Right ventricle myocardium inferior (tissue), 1 donor: ENCODE data around the gene PDHX. TPM values are rescaled to one million over a fixed set of nuclear protein-coding genes. Genes with fewer than 3 reads are reported as not detected.

ENCODE experiments used
- ATAC-seq: fragments of 200-7000 bp; cut with Tn5 transposase; one replicate; pipeline ENCODE4 v1.9.1; 2020; ENCODE audit warnings: mild to moderate bottlenecking, moderate library complexity
- DNase-seq: peaks from one replicate; pipeline ENCODE4 v3.0.0; 2021; ENCODE audit errors: missing footprints
- intact Hi-C: fragments of 100-400 bp; cut with DNase I; formaldehyde crosslinking; loops from one replicate; pipeline ENCODE4 v1.11.0; 2022
- total RNA-seq: library from RNA; stranded (reverse); fragmentation: NEBNext Ultra II Directional; extraction: Animal tissue kit (Norgen Biotek cat#: 25700); gene quantifications from one replicate; pipeline ENCODE4 v1.2.1, GENCODE V29; 2021
- donor health status: DM: no; HTN: yes; CAD: no; lungs with severe emphysema.

Gene PDHX
- total RNA-seq, 1 donor from 2014 or later, result 140 TPM

DNA sequence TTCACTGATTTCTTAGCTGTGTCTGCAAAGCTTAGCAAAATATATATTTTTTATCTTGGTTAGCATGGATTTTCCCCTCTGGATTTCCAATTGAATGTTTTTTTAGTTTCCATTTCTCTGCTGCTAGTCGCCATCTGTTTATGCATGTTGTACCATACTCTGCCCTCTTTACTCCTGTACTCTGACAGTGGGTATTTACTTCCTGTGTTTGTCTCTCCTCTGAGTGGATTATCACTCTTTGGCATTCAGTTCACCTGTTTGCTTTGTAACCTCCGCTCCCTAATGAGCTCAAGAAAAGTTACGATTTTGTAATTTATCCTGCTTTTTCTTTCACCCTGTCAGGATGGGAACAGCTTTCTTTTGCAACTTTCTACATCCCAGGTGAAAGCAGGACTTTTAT is 59.1 kb downstream of the PDHX start:
- intact Hi-C loops, result no loop called here

DNA sequence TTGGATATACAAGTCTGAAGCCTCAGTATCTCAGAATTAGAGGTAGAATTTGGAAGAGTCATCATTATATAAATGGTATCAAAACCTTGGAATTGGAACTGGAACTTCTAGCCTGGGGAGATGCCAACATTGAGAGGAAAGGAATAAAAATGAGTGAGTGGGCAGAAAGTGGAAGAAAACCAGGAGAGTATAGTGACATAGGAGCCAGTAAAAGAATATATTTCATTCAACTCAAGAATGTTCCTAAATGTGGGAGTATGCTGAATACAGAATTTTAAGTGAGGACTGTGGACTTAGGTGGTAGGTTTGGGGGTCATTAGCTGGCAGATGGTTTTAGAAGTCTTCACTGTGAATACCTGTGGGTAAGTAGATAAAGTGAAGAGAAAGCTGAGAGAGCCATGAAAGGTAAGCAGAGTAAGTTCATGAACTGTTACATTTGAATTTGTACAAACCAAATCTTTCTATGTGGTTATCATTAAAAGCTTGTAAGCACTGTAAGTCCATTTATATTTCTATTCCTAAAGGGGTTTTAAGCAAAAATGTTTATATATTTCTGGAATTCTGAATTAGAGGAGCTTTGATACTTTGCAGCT is 60.2 kb downstream of the PDHX start:
- DNase-seq (no peak), ATAC-seq (no peak)
- intact Hi-C loops, result no loop called here

More for the DNA sequence above, 59.1 kb downstream of the PDHX start:
- ATAC-seq (no peak), DNase-seq (no peak)

DNA sequence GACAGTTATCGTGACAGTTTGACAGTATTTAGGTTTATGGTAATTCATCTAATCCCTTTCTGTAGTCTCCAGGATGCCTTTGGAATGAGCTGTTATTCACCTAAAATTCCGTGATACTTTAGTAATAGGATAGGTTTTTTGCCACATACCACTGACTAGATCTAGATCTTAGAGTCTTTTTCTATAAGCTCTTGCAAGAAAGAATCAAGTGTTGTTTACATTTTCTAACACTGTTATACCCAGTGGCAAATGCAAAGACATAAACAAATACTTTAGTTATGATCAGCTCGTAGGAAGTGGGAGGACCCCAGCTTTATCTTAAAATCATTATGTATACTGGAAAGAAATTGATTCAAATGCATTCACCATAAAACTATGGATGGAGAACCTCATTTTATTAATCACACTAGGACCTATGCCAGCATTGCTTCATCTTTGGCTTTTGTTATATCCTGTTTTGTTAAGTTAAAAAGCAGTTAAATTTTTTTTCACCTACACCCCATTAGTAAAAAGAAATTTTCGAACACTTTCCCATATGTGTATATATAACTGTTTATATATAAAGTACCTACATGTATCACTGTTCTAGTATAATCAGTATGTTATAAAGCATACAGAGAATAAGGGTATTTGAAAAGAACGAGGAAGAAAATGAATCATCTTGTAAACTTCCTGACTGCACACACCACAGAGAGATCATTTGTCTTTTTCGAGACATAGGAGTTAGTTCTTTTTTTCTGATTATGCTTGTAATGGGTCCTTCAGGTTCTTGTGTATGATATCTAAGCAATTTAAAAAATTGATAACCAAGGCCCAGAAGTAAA is 60.9 kb downstream of the PDHX start:
- ATAC-seq (no peak), DNase-seq (no peak)
- intact Hi-C loops, result no loop called here

DNA sequence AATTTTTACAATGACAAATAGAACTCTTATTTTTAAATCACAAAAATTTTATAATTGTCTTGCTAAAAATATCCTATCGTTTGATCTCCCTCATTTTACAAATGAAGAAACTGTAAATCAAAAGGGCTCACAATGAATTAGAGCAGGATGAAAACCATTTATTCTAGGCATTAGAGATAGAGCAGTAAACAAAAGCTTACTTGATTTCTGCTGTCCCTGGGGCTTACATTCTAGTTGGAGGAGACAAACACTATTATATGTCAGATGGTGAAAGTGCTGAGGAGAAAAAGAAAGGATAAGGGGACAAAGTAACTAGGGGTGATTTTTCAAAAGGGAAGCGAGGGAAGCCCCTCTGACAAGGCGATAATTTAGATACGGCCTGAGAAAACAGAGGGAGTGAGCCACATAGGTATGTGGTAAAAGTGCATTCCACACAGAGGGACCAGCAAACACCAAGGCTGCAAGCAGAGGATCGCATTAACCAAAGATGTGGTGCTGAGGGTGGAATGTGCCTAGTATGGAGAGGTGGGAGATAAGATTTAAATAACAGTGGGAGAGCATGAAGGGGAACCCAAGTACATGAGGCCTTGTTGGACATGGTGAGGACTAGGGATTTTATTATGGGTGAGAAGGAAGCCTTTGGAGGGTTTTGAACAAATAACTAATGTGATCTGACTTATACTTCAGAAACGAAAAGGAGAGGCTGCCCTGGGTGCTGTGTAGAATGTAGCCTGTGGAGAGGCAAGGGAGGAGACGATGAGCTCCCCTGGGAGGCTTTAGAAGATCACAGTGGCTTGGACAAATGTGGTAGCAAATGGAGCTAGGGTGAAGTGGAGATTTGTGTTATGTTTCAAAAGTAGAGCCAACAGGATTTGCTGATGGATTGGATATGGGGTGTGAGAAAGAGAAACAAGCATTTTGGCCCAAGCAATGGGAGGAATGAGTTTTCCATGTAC is 62.1 kb downstream of the PDHX start:
- ATAC-seq (no peak), DNase-seq (no peak)
- intact Hi-C loops, result no loop called here

DNA sequence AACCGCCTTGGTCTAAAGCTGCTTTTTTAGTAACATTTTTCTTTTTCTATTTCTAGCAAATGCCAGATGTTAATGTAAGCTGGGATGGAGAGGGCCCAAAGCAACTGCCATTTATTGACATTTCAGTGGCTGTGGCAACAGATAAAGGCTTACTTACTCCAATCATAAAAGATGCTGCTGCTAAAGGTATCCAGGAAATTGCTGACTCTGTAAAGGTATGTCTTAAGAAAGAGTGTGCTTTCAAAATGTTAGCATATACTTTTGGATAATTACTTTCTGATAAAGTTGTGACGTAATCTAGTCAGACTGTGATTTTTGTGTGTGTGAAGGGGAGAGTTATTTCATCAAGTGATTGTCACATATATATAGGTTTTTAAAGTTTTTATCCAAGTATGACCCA is 68.1 kb downstream of the PDHX start:
- intact Hi-C loops, result no loop called here
- no peak for DNase-seq
- ATAC-seq, result no peak

DNA sequence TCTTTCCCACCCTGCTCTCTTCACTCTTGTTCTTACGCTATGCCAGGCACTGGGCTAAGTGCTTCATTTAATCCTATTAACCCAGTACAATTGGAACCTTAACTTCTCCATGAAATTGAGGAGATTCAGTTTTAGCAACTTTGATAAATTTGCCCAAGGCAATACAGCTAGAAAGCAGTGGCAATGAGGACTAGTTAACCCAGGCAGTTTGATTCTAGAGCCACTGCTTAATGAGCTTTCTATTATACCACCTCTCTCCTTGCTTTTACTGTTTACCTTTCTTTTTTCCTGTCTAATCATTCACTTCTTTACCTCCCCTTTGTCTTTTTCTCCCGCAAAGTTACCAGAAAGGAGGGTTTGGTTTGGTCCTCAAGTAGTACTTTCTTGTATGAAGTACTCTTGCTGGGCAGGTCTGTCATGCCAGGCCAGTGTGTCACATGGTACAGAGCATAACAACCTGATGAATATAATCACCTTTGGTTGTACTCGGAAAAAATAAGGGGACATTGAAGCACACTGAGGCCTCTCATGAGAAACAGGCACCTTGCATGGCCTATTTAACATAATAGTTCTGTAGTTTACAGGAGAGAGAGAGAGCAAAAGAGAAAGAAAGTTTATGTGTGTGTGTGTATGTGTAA is 70.6 kb downstream of the PDHX start:
- intact Hi-C loops, result no loop called here
- ATAC-seq (no peak), DNase-seq (no peak)

DNA sequence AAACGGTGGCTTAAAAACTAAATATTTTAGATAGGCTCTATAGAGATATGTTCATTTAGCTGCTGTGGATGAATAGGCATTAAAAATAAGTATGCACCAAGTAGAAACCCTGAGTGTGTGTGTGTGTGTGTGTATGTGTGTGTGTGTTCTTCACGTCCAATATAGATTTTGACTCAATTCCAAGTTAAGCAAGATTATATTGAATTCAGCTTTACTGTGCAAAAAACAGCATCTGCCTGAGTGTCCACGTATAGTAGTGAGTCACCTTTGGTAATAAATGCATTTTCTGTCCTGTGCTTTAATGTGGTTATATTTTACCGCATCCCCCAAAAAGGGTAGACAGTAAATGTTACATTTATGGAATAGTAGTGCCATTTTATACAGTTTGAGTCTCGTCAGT is 71.2 kb downstream of the PDHX start:
- intact Hi-C loops, result no loop called here
- ATAC-seq (no peak), DNase-seq (no peak)

DNA sequence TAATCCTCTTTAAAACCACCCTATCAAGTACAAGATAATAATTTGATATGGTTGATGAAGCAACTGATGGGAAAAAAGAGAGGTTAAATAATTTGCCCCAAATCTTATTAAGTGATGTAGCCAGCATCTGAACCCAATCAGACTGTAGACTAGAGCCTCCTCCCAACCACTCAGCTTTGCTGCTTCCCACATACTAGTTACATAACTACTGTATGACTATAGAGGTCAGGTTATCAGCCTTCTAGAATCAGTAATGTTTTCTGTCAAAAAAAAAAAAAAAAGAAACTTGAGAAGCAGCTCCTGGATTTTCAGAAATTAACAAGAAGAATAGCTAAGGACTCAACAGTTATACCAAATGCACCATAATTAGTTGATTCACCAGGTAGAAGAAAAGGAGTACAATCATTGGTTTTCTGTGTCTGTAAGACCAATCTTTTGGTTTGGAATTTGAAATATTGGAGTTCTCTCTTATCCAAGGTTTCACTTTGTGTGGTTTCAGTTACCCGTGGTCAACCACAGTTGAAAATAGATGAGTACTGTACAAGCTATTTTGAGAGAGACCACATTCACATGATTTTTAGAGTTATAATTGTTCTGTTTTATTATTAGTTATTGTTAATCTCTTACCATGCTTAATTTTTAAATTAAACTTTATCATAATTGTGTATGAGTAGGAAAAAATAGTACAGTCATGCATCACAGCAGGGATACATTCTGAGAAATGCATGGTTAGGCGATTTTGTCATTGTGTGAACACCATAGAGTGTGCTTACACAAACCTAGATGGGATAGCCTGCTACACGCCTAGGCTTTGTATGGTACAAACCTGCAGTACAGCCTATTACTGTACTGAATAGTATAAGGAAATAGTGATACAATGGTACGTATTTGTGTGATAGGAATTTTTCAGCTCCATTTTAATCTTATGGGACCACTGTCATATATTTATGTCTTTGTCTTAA is 72.2 kb downstream of the PDHX start:
- DNase-seq, result no peak
- no peak for ATAC-seq
- intact Hi-C loops, result no loop called here

DNA sequence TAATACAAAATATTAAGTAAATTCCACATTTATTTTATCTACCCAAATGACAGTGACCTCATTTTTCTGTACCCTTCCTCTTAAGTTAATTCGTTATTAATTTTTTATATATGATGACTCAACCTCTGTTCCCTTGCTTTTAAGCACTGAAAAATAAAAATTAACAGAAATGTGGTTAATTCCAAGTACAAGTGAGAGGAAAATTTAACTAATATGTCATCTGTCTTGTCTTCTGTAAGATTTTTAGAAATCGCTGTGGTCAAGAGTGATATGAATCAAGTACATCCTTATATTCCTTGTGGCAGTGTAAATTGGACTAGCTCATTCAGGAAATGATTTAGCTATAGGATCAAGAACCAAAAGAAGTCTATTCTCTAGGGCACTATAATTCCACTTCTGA is 74.5 kb downstream of the PDHX start:
- ATAC-seq (no peak), DNase-seq (no peak)
- intact Hi-C loops, result loop anchor here (10.0 kb wide), 1 partner anchor 334 kb away; no protein-coding TSS in a partner anchor

DNA sequence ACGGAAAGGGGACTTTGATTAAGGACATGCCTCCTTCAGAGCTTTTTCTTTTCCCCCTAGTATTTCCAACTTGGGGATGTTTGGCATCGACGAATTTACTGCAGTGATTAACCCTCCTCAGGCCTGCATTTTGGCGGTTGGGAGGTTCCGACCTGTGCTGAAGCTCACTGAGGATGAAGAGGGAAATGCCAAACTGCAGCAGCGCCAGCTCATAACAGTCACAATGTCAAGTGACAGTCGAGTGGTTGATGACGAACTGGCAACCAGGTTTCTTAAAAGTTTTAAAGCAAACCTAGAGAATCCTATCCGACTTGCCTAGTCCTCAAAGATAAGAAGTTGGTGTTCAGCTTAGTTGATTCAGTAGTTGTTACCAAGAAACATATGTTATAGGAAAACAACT is 78.4 kb downstream of the PDHX start:
- intact Hi-C loops, result loop anchor here (5.0 to 10.0 kb wide), 2 partner anchors 330 to 397 kb away; no protein-coding TSS in a partner anchor
- ATAC-seq, result no peak
- no peak for DNase-seq

DNA sequence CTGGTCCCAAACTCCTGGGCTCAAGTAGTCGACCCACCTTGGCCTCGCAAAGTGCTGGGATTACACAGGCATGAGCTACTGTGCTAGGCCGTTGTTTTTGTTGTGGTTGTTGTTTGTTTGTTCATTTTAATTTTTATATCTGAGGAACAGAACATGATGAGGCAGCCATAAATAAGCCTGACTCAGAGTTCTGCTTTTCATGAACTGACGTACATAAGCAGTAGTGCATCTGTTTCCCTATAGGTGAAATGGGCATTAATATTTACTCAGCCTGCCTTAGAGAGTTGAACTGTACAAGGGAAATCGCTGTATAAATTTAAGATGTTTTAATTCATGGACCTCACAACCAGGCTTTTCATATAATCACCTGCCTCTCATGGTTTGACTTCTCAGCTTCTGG is 80.5 kb downstream of the PDHX start:
- intact Hi-C loops, result loop anchor here (5.0 to 10.0 kb wide), 2 partner anchors 328 to 395 kb away; no protein-coding TSS in a partner anchor
- ATAC-seq (no peak), DNase-seq (no peak)

DNA sequence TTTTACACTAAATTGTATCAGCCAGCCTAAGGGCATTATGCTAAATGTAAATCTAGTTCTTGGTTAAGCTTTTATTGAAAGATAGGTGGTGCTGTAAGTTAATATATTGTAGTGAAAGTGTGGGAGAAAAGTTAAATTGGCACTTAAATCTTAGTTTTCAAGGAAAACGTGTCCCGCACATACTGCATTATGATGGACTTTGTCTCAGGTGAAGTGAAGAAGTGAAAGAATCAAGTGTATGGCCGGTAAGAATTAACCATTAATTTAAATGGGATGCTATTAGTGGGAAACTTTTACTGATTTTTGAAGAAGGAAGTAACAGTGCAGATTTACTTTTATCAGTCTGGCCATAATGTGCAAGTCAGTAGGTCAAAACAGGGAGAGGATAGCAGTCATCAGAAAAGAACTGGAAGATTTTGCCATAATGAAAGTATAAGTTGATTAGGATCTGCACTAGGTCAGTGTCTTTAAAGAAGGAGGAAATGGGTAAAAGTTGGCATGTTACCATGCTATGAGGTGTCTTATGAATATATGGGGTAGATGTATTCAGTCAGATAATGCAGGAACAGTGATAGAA is 81.6 kb downstream of the PDHX start:
- intact Hi-C loops, result loop anchor here (5.0 to 10.0 kb wide), 2 partner anchors 327 to 394 kb away; no protein-coding TSS in a partner anchor
- DNase-seq, result no peak
- ATAC-seq, result no peak

DNA sequence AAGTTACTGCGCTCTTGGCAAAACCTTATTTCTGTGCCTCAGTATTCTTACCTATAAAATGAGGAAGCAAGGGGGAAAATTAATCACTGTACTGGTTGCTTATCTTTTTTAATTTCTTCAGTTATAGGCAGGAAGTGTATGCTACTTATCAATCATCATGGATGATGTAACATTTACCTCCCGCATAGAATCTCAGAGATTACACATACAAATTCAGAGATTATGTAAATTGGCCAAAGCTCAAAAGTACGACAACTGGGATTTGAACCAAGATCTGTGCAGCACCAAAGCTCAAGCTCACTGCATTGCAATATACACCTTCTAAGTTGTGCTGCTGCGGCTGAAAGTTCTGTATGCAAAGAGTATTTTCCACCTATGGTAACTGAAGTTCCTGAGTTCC is 83.0 kb downstream of the PDHX start:
- no peak for DNase-seq
- intact Hi-C loops, result loop anchor here (5.0 to 10.0 kb wide), 2 partner anchors 325 to 393 kb away; no protein-coding TSS in a partner anchor
- no peak for ATAC-seq

DNA sequence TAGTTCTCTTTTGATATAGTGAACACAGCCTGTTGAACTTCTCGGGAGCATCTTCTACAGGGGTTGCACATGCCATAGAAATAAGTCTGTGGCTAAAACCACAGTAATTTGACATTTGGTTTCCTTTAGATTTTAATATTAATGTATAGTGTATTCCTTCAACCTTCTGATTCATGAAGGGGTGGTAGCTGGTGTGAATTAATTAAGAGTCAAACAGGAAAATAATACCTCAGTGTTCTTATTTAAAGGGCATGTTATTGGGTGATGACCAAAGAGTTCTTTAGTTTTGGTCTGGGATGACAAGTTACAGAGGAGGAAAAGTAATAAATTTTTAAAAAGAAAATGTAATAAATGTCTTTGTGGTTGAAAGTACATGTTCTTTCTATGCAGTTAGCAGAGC is 86.8 kb downstream of the PDHX start:
- no peak for ATAC-seq
- intact Hi-C loops, result loop anchor here (10.0 kb wide), 1 partner anchor 62 kb away; no protein-coding TSS in a partner anchor
- DNase-seq, result no peak

DNA sequence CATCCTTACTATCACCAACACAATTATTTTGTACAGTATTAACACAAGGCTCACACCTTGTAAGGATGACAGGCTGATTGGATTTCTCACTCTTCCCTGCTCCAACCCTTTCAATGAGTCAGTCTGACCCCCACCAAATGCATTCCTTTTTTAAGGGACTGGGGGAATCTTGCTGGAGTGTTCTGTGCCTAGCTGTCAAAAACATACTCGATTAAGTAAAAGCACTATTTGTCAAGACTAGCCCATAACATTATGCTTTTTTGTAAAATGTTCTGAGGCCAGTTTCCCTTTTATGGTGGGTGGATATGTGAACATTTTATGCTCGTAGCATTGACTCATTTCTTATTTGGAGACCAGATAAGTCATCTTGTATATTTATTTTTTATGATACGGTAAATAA is 87.2 kb downstream of the PDHX start:
- intact Hi-C loops, result loop anchor here (10.0 kb wide), 1 partner anchor 61 kb away; no protein-coding TSS in a partner anchor
- DNase-seq (no peak), ATAC-seq (no peak)

DNA sequence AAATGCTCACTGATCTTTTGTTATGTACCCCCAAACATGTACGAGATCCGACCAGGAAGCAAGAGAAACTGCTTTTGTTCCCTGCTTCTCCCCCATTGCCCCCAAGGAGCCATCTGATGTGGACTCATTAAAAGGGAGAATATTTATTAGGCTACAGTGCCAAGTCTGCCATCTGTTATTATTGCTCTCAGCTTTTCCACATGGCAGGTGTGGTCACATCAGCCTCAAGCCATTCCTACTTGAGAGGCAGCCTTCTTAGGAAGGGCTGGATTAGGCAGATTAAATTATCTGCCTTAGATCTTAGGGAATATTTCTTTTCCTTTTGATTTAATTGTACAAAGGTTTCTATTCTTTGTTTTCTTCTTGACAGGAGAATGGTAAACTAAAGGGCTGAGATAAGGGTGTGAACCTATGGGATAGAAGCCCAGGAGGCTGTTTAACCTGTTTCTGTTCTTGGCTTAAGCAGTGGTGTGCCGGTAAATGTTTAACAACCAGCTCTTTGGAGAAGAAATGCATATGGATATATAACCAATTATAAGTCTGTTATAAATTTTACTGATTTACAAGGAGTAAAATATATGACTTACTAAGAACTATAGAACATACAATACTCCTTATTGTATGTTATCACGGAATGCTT is 88.8 kb downstream of the PDHX start:
- no peak for ATAC-seq
- intact Hi-C loops, result loop anchor here (10.0 kb wide), 1 partner anchor 60 kb away; no protein-coding TSS in a partner anchor
- no peak for DNase-seq
